Measurements from ENCODE around the gene SCN11A. TPM values are rescaled to one million over a fixed set of nuclear protein-coding genes. Genes with fewer than 3 reads are reported as not detected.

Gene SCN11A
- not detected in 2 replicates for total RNA-seq

GRCh38 chr3:39051649-39052561, at the start of gene SCN11A, which contains the start of gene WDR48:
Gene SCN11A (minus strand): TSS chr3:39051944. CDS start chr3:38950362, 101,582 bp downstream.
Gene WDR48 (plus strand): TSS chr3:39052016. CDS start chr3:39052026, 10 bp downstream.

Other genes with a start within 250 kb of the SCN11A start
- 0.07 and 0.10 TPM in 2 replicates for gene SCN10A, start 235.7 kb downstream of the SCN11A start, total RNA-seq
- gene WDR48, start 72 bp upstream of the SCN11A start, total RNA-seq: 18.1 and 21.2 TPM in 2 replicates
- gene GORASP1, start 55.7 kb upstream of the SCN11A start, total RNA-seq: 48.4 and 71.4 TPM in 2 replicates
- 2.2 and 2.4 TPM in 2 replicates for gene TTC21A, start 55.7 kb upstream of the SCN11A start, total RNA-seq
- gene CSRNP1, start 101.6 kb upstream of the SCN11A start, total RNA-seq: 16.4 and 18.1 TPM in 2 replicates
- gene XIRP1, start 140.7 kb upstream of the SCN11A start, total RNA-seq: not detected in 2 replicates
- not detected in 2 replicates for gene CX3CR1, start 228.1 kb upstream of the SCN11A start, total RNA-seq

All from mammary microvascular endothelial cell (primary cell).